Endothelial cell of umbilical vein (primary cell): ENCODE measurements around the gene MPP4. TPM values are rescaled to one million over a fixed set of nuclear protein-coding genes. Genes with fewer than 3 reads are reported as not detected.

Source experiments
- BruUV-seq: library from RNA; stranded (reverse); fragments of 400-500 nt; replicated peaks from 2 replicates; lab custom pipeline; 2021; lab: Mats Ljungman, UMichigan
- CTCF ChIA-PET: fragments of 300-600, 350-600 bp; sonication (Branson Sonifier 250); formaldehyde crosslinking; loops from one replicate; lab custom pipeline; 2021; ENCODE audit warnings: antibody characterized with exemption, inconsistent platforms; lab: Charles Lee
- POLR2A ChIA-PET: fragments of 300-600, 350-600 bp; sonication (Branson Sonifier 250); formaldehyde crosslinking; loops from one replicate; lab custom pipeline; 2021; ENCODE audit warnings: antibody characterized with exemption, inconsistent platforms; lab: Charles Lee
- DNase-seq: peaks from one replicate; pipeline ENCODE4 v3.0.0-alpha.2; 2011; ENCODE audit warnings: low read depth, low spot score
- FAIRE-seq: peaks from 2 replicates; lab custom pipeline; 2011; peaks lifted over from hg19 to GRCh38; lab: Jason Lieb, UNC
- H2AFZ ChIP-seq: 2 replicates; pipeline ENCODE4 v1.6.0; 2012; ENCODE audit warnings: low read depth, low read length, control low read depth, inconsistent platforms
- H3K27ac ChIP-seq: 2 replicates; pipeline ENCODE4 v1.5.1; 2011; ENCODE audit warnings: low read depth, mild to moderate bottlenecking, control low read depth, low read length, moderate library complexity; ENCODE audit not compliant: insufficient read depth
- H3K27me3 ChIP-seq, 2 experiments: 2 replicates each; pipeline versions ENCODE4 v1.6.0 to v1.6.1; 2011; ENCODE audit warnings: low read length in 2 of 2, mixed read lengths in 1 of 2; ENCODE audit not compliant: control insufficient read depth in 2 of 2, insufficient read depth in 2 of 2
- H3K36me3 ChIP-seq, 2 experiments: 2 replicates in 1 of 2; 3 replicates in 1 of 2; pipeline ENCODE4 v1.5.1; 2011; ENCODE audit warnings: low read length in 2 of 2, mild to moderate bottlenecking in 1 of 2, moderate library complexity in 1 of 2; ENCODE audit not compliant: control insufficient read depth in 2 of 2, insufficient read depth in 2 of 2; ENCODE audit errors: extremely low read depth in 1 of 2
- H3K4me1 ChIP-seq: 3 replicates; pipeline ENCODE4 v1.5.1; 2011; ENCODE audit warnings: mild to moderate bottlenecking, low read length; ENCODE audit not compliant: control insufficient read depth, insufficient read depth; ENCODE audit errors: extremely low read depth
- H3K4me2 ChIP-seq: 2 replicates; pipeline ENCODE4 v1.6.1; 2011; ENCODE audit warnings: low read length, control low read depth, mixed read lengths; ENCODE audit not compliant: insufficient read depth
- H3K4me3 ChIP-seq, 3 experiments: fragments of 200-600 bp in 1 of 3; sonication (generic), shearing (Covaris generic) in 1 of 3; replicated peaks in 1 of 3; 2 replicates each; pipeline ENCODE4 v1.5.1; 2011 to 2016; ENCODE audit warnings: control low read depth in 3 of 3, low read length in 3 of 3, mild to moderate bottlenecking in 2 of 3, inconsistent platforms in 1 of 3, low read depth in 1 of 3, moderate library complexity in 1 of 3; ENCODE audit not compliant: insufficient read depth in 1 of 3
- H3K79me2 ChIP-seq: 2 replicates; pipeline ENCODE4 v1.6.0; 2012; ENCODE audit warnings: low read length, inconsistent platforms; ENCODE audit not compliant: control insufficient read depth, insufficient read depth
- H3K9ac ChIP-seq: replicated peaks from 2 replicates; pipeline ENCODE3; 2011; ENCODE audit warnings: low read length, control low read depth; ENCODE audit not compliant: insufficient read depth; ENCODE audit errors: extremely low read depth
- H3K9me1 ChIP-seq: replicated peaks from 3 replicates; pipeline ENCODE4 v1.6.0; 2011; ENCODE audit warnings: mild to moderate bottlenecking, low read length; ENCODE audit not compliant: control insufficient read depth, insufficient read depth; ENCODE audit errors: extremely low read depth
- H3K9me3 ChIP-seq: replicated peaks from 2 replicates; pipeline ENCODE4 v1.5.1; 2012; ENCODE audit warnings: low read length, inconsistent platforms; ENCODE audit not compliant: control insufficient read depth, insufficient read depth
- H4K20me1 ChIP-seq: replicated peaks from 2 replicates; pipeline ENCODE3; 2011; ENCODE audit warnings: mild to moderate bottlenecking, low read length; ENCODE audit not compliant: control insufficient read depth, insufficient read depth; ENCODE audit errors: extremely low read depth
- EZH2 ChIP-seq: IDR thresholded peaks from 2 replicates; pipeline ENCODE4 v1.6.1; 2012; ENCODE audit warnings: borderline replicate concordance, low read depth, mild to moderate bottlenecking, moderate library complexity, low read length, inconsistent platforms; ENCODE audit not compliant: severe bottlenecking
- FOS ChIP-seq: IDR thresholded peaks from 2 replicates; pipeline ENCODE4 v1.6.1; 2011; ENCODE audit warnings: mild to moderate bottlenecking, low read length, moderate library complexity, borderline replicate concordance; ENCODE audit not compliant: insufficient read depth
- GATA2 ChIP-seq: IDR thresholded peaks from 2 replicates; pipeline ENCODE4 v1.7.0; 2011; ENCODE audit warnings: low read depth, mild to moderate bottlenecking, moderate library complexity, mixed read lengths, low read length; ENCODE audit not compliant: insufficient read length, insufficient read depth
- JUN ChIP-seq: IDR thresholded peaks from 2 replicates; pipeline ENCODE4 v1.6.1; 2011; ENCODE audit warnings: borderline replicate concordance, low read depth; ENCODE audit not compliant: insufficient read length, insufficient read depth
- MYC ChIP-seq: IDR thresholded peaks from one replicate; pipeline ENCODE4 v1.6.1; 2011; ENCODE audit warnings: mild to moderate bottlenecking, low read depth, low read length
- POLR2A ChIP-seq: IDR thresholded peaks from 2 replicates; pipeline ENCODE4 v1.6.1; 2012; ENCODE audit warnings: low read depth, mild to moderate bottlenecking, control low read depth, low read length
- POLR2AphosphoS5 ChIP-seq: IDR thresholded peaks from 2 replicates; pipeline ENCODE4 v1.6.1; 2012; ENCODE audit warnings: low read depth, mild to moderate bottlenecking, control low read depth, low read length, moderate library complexity; ENCODE audit not compliant: insufficient read depth
- dilution Hi-C: fragments of 300-500 bp; cut with MboI; formaldehyde crosslinking; loops from one replicate; pipeline ENCODE4 v1.15.0; 2019; ENCODE audit warnings: low sequenced_read_pairs; ENCODE audit not compliant: extremely low pct_ligation_motif_present
- intact Hi-C: fragments of 100-400 bp; cut with micrococcal nuclease; formaldehyde crosslinking; loops from one replicate; pipeline ENCODE4 v1.10.0; 2022
- polyA plus RNA-seq, 4 experiments: library from polyadenylated mRNA; depleted of rRNA in 3 of 4; stranded (reverse) in 3 of 4; unstranded in 1 of 4; fragments of >200 nt; gene quantifications; 2 replicates each; pipeline versions ENCODE4 v1.2.1 to v1.2.3, GENCODE V29; 2011 to 2012; ENCODE audit warnings: missing spikeins in 1 of 4
- total RNA-seq: library from RNA; stranded (reverse); gene quantifications from 2 replicates; pipeline ENCODE4 v1.2.3, GENCODE V29; 2021
- TF ChIP-seq, protein P1 (sequence below), 2 donors: IDR thresholded peaks; 1 replicate in 1 of 2; 2 replicates in 1 of 2; pipeline ENCODE4 v1.5.1; 2011; ENCODE audit warnings: low read length in 2 of 2, mild to moderate bottlenecking in 2 of 2, moderate library complexity in 2 of 2, control low read depth in 1 of 2, inconsistent platforms in 1 of 2, low read depth in 1 of 2; ENCODE audit not compliant: insufficient read depth in 1 of 2; ENCODE audit errors: extremely low read depth in 1 of 2
- TF ChIP-seq, protein P2 (sequence below): IDR thresholded peaks from 2 replicates; pipeline ENCODE4 v1.6.1; 2011; ENCODE audit not compliant: insufficient read depth, insufficient read length

MPP4 gene
- total and polyA plus RNA-seq, 2 donors (not counting 3 experiments of a cell fraction or from before 2014, with no cell fraction given): 5.6 to 7.6 TPM

- CTCF ChIA-PET: interaction anchor here (0.9 kb wide), 1 partner anchor 11 kb away, joined by 3 read pairs; no protein-coding TSS in a partner anchor
- FAIRE-seq: no peak
Observed at GRCh38 chr2:201656740-201657139, 41.7 kb downstream of the MPP4 start.

More at GRCh38 chr2:201656740-201657139, 41.7 kb downstream of the MPP4 start:
- H3K4me3 ChIP-seq: no peak overlapping the region
- TF ChIP-seq, protein P1, sequence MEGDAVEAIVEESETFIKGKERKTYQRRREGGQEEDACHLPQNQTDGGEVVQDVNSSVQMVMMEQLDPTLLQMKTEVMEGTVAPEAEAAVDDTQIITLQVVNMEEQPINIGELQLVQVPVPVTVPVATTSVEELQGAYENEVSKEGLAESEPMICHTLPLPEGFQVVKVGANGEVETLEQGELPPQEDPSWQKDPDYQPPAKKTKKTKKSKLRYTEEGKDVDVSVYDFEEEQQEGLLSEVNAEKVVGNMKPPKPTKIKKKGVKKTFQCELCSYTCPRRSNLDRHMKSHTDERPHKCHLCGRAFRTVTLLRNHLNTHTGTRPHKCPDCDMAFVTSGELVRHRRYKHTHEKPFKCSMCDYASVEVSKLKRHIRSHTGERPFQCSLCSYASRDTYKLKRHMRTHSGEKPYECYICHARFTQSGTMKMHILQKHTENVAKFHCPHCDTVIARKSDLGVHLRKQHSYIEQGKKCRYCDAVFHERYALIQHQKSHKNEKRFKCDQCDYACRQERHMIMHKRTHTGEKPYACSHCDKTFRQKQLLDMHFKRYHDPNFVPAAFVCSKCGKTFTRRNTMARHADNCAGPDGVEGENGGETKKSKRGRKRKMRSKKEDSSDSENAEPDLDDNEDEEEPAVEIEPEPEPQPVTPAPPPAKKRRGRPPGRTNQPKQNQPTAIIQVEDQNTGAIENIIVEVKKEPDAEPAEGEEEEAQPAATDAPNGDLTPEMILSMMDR (IDR thresholded peaks at IDR 0.05; ENCODE audit: extremely low read depth in 1 of 2, insufficient read depth in 1 of 2, low read depth in 1 of 2, low read length in 2 of 2): no peak
- TF ChIP-seq, protein P2, sequence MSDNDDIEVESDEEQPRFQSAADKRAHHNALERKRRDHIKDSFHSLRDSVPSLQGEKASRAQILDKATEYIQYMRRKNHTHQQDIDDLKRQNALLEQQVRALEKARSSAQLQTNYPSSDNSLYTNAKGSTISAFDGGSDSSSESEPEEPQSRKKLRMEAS: no peak
- TF ChIP-seq POLR2A (no peak), POLR2AphosphoS5 (no peak), GATA2 (no peak), EZH2 (no peak), JUN (no peak), MYC (no peak), FOS (no peak)
- dilution Hi-C loops: no loop called here
- H3K4me2 ChIP-seq: no peak overlapping the region
- H3K36me3 ChIP-seq: no peaks in the 10 kb centered on the region
- no peaks in the 10 kb centered on the region for H4K20me1 ChIP-seq
- no peak overlapping the region for H3K27ac ChIP-seq
- BruUV-seq: no TSS peak
- H3K9me3 ChIP-seq: no peaks in the 10 kb centered on the region
- H3K27me3 ChIP-seq: no peaks in the 10 kb centered on the region
- no peak overlapping the region for H2AFZ ChIP-seq
- POLR2A ChIA-PET: no interaction called here
- no peaks in the 10 kb centered on the region for H3K79me2 ChIP-seq
- DNase-seq: no peak
- intact Hi-C loops: no loop called here
- no peaks in the 10 kb centered on the region for H3K9me1 ChIP-seq
- H3K9ac ChIP-seq: no peak overlapping the region
- peaks cover 30% of the 10 kb centered on the region for H3K4me1 ChIP-seq
